ENCODE data around the gene PXK.

PXK gene

GRCh38 chr3:58464866-58465265 is 132.2 kb downstream of the PXK start:
- DNase-seq (ENCODE audit: low read depth in 3 of 3), result no peak

GRCh38 chr3:58466899-58467563 is 134.3 kb downstream of the PXK start:
- no peak for DNase-seq (ENCODE audit: low read depth in 3 of 3)

- no peak for DNase-seq (ENCODE audit: low read depth in 3 of 3)
These were observed 136.4 kb downstream of the PXK start for GRCh38 chr3:58469096-58469495.

DNA sequence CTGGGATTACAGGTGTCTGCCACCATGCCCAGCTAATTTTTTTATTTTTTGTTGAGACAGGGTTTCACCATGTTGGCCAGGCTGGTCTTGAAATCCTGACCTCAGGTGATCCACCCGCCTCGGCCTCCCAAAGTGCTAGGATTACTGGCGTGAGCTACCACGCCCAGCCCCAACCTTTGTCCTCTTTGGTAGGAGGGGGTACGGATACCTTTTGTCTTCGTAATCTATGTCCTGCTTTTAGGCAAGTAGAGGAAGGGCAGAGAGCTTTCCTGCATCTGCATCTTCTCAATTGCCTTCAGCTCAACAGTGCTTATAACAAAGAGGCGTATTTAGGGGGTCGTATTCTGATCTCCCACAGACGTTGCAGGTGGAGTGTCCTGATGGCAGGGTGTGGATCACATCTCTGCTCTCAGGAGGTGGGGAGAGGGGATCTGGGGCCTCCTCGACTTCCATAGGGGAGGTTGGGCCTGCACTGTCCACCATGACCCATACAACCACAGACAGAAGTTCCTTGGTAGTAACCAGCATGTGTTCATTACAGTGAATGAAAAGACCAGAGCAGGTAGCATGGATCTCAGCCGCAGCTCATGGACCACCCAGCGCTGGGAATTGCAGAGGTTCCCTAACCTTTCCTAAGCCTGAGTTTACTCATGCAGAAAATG is 137.8 kb downstream of the PXK start:
- no peak for DNase-seq (ENCODE audit: low read depth in 3 of 3)

DNA sequence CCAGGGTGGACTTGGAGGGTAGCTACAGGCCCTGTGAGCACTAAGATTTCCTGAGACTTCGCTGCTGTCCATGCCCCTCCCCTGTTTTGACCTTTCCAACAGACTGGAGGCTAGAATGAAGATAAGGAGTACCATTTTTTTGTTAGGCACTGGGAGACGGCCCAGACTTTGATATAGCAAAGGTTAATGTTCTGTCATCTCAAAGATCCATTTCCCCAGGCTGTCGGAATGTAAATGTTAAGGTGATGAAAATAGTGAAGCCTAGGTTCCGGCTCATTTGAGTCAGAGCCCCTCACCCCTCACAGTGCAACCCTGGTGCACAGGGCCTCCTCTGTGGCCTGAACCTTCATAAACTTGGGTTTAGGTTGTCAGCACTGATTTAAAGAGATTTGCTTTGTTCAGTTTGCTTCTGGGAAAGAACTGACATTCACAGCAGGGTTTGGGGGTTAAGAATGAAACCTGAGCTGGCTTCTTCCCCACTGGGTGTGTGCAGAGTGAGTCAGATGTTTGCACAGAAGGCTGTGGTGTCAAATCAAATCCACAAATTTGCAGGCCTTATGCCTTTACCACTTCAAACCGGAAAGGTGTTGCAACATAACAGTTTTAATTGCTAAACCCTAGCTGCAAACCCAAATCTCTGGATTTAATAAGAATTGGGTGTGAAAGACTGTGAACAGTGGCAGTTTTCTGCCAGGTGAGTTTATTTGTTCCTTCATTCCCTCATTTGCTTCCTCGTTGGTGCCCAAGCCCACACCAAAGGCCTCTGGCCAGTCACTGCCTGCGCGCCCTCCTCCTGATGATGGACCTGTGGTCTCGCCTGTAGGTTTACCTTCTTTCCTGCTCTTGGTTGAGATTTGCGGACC is 138.6 kb downstream of the PXK start:
- DNase-seq (ENCODE audit: low read depth in 3 of 3), result peak in 1 of 3 experiments; percentile 43

GRCh38 chr3:58473275-58473674 is 140.6 kb downstream of the PXK start:
- no peak for DNase-seq (ENCODE audit: low read depth in 3 of 3)

DNA sequence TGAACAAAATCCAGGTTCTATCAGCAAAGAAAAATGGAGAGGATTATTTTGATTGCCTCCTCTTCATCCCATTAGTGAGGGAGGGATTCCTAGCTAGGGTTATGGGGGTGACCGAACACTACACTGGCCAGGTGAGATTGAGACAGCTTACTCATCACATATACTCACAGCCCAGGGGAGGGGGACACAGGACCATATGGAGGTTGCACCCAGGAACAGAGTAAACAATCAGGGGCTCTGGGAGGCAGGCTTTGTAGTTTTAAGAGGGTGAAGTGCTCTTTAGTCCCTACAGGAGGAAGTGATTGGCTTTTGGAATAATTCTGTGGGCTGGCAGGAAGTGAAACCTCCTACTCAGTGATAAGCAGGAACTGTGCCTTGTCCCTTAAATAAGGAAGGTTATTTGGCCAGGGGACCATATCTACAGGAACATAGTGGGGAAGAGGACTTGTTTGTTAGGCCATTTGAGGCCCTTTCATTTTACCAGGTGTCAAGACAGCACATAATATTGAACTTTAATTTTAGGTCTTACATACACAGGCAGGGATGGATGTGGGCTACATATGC is 141.7 kb downstream of the PXK start:
- DNase-seq (ENCODE audit: low read depth in 3 of 3), result no peak

- DNase-seq (ENCODE audit: low read depth in 3 of 3), result no peak
These were observed 142.4 kb downstream of the PXK start for GRCh38 chr3:58474967-58475578.

All from stimulated activated CD4-positive, alpha-beta T cell treated with anti-CD3 and anti-CD28 coated beads, TNF-alpha, amount 100 ng/mL, for 24 hours (primary cell).